ENCODE measurements around the gene TAS1R1.

TAS1R1 gene

DNA sequence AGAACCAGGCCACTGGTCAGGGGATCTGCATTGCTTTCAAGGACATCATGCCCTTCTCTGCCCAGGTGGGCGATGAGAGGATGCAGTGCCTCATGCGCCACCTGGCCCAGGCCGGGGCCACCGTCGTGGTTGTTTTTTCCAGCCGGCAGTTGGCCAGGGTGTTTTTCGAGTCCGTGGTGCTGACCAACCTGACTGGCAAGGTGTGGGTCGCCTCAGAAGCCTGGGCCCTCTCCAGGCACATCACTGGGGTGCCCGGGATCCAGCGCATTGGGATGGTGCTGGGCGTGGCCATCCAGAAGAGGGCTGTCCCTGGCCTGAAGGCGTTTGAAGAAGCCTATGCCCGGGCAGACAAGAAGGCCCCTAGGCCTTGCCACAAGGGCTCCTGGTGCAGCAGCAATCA, 19.7 kb downstream of the TAS1R1 start:
- DNase-seq: no peak

DNA sequence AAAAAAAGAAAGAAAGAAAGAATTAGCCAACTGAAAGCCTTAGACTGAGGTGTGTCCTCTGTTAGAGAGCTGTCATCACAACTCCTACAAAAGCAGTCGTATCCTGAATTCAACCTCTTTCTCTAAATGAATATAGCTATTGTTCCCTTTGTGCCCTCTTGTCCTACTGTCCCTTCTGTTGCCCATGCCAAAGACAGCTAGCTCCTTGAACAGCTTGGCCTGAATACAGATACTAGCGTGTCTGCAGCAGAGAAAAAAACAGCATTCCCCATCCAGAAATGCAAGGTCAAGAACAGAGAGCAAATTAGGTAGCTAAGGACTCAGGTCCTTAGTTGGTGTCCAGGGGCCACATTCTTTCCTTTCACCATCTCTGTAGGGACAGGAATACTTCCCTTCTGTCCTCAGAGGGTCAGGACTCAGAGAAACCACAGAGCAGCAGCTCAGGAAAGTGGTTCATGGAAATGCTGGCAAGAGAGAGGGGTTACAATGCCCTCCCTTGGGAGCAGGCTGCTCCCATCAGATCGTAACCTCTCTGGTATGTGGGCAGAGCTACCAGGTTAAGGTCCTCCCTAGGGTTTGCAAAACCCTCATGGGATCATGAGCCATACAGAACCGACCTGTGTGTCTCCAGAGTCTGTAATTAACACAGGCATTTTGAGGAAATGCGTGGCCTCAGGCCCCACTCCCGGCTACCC, 22.9 kb downstream of the TAS1R1 start:
- DNase-seq: no peak

DNA sequence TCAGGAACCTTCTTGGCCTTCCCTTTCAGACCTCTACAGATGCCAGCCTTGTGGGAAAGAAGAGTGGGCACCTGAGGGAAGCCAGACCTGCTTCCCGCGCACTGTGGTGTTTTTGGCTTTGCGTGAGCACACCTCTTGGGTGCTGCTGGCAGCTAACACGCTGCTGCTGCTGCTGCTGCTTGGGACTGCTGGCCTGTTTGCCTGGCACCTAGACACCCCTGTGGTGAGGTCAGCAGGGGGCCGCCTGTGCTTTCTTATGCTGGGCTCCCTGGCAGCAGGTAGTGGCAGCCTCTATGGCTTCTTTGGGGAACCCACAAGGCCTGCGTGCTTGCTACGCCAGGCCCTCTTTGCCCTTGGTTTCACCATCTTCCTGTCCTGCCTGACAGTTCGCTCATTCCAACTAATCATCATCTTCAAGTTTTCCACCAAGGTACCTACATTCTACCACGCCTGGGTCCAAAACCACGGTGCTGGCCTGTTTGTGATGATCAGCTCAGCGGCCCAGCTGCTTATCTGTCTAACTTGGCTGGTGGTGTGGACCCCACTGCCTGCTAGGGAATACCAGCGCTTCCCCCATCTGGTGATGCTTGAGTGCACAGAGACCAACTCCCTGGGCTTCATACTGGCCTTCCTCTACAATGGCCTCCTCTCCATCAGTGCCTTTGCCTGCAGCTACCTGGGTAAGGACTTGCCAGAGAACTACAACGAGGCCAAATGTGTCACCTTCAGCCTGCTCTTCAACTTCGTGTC, 23.7 kb downstream of the TAS1R1 start:
- no peak for DNase-seq

DNA sequence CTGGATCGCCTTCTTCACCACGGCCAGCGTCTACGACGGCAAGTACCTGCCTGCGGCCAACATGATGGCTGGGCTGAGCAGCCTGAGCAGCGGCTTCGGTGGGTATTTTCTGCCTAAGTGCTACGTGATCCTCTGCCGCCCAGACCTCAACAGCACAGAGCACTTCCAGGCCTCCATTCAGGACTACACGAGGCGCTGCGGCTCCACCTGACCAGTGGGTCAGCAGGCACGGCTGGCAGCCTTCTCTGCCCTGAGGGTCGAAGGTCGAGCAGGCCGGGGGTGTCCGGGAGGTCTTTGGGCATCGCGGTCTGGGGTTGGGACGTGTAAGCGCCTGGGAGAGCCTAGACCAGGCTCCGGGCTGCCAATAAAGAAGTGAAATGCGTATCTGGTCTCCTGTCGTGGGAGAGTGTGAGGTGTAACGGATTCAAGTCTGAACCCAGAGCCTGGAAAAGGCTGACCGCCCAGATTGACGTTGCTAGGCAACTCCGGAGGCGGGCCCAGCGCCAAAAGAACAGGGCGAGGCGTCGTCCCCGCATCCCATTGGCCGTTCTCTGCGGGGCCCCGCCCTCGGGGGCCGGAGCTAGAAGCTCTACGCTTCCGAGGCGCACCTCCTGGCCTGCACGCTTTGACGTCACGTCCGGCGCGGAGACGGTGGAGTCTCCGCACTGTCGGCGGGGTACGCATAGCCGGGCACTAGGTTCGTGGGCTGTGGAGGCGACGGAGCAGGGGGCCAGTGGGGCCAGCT, 24.4 kb downstream of the TAS1R1 start, which contains the start of gene ZBTB48:
TSS of gene ZBTB48 (plus strand) at position 621 of the 745 bp plus-strand sequence. CDS start 616 bp downstream, outside the sequence.
- DNase-seq: peak; percentile 93 to 95

DNA sequence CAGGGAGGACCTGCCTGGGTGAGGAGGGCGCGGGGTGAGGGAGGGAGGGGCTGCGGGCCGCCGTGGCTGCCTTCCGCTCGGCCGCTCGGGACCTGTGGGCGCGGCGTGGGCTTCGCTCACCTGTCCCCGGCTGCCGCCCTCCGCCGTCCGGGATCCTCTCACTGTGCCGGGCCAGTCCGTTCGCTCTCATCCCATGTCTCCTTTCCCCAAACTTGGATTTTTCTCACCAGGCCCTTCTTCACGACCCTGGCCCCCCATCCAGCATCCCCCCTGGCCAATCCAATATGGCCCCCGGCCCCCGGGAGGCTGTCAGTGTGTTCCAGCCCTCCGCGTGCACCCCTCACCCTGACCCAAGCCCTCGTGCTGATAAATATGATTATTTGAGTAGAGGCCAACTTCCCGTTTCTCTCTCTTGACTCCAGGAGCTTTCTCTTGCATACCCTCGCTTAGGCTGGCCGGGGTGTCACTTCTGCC, 25.0 kb downstream of the TAS1R1 start:
- DNase-seq: peak; percentile 31 to 50

DNA sequence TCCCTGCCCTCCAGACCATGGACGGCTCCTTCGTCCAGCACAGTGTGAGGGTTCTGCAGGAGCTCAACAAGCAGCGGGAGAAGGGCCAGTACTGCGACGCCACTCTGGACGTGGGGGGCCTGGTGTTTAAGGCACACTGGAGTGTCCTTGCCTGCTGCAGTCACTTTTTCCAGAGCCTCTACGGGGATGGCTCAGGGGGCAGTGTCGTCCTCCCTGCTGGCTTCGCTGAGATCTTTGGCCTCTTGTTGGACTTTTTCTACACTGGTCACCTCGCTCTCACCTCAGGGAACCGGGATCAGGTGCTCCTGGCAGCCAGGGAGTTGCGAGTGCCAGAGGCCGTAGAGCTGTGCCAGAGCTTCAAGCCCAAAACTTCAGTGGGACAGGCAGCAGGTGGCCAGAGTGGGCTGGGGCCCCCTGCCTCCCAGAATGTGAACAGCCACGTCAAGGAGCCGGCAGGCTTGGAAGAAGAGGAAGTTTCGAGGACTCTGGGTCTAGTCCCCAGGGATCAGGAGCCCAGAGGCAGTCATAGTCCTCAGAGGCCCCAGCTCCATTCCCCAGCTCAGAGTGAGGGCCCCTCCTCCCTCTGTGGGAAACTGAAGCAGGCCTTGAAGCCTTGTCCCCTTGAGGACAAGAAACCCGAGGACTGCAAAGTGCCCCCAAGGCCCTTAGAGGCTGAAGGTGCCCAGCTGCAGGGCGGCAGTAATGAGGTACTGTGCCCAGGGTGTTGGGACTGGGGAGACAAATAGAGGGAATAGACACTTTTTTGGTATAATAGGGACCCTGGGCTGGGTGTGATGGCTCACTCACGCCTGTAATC, 25.7 kb downstream of the TAS1R1 start:
- DNase-seq: peak; percentile 44 to 56

DNA sequence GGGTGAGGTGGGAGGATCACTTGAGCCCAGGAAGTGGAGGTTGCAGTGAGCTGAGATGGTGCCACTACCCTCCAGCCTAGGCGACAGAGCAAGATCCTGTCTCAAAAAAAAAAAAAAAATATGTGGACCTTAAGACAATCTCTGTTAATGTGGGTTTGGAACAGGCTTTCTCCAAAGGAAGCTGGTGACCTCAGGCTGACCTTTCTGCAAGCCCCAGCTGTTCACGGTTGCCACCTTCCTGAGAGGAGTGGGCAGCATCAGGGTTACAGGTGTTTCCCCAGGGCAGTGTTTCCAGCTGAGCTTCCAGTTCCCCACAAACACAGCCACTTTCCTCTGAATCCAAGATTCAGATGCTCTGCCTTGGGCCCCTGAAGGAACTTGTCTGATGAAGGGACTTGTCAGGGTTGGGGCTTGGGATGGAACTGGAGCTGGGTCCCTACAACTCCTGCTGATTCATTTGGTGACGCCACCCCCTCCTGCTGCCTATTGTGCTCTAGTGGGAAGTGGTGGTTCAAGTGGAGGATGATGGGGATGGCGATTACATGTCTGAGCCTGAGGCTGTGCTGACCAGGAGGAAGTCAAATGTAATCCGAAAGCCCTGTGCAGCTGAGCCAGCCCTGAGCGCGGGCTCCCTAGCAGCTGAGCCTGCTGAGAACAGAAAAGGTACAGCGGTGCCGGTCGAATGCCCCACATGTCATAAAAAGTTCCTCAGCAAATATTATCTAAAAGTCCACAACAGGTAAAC, 26.6 kb downstream of the TAS1R1 start:
- peak in 1 of 2 experiments; percentile 31 for DNase-seq

DNA sequence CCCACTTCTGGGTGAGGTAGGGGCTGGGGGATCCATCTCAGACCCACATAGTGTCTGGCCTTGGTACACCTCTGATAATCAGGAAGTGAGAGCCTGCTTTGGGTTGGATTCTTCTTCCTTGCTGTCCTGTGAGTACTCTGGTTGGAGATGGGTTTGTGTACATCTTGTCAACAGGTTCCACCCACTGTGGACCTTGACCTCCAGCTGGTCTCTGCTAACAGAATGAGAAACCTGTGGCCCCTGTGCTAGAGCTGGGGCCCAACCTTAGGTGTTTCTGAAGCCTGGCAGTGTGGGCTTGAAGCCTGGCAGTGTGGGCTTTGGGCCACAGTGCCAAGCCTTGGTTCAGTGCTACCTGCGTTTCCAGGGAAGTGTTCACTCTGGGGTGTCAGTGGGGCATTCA, 27.3 kb downstream of the TAS1R1 start:
- DNase-seq: no peak

DNA sequence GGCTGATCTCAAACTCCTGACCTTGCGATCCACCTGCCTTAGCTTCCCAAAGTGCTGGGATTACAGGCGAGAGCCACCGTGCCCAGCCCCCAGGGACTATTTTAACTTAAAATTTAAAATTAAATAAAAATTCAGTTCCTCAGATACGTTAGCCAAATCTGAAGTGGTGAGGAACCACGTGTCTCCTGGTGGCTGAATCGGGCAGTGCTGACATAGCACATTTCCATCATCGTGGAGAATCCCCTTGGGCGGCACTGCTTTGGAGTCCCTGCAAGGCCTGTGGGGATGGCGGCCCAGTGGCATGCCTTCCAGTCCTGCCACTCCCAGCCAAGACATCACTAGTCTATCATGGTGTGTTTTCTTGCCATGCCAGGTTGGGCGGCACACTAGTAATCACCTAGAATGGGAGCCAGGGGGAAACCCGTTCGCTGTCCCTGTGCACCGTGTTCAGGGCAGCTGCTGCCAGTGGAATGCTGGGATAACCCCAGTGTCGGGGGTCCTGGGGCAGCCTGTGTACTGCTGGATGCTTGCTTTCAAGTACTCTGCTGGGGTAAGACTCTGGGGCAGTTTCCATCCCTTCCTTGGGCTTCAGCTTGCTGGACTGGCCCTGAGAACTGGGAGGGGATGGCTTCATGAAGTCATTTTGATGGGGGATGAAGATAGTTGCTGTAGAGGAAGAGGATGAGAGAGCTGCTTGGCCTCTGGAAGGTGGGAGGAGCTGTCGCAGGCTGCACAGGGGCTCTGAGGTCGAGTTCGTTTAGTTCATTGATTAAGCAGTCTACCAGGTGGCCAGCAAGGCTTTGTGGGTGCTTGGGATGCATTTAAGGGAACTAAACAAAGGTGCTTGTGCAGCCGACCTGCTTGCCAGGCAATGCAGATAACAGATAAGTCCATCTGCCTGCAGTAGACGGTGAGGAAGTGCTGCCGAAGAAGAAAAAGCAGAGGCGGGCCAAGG, 29.3 kb downstream of the TAS1R1 start:
- no peak for DNase-seq

DNA sequence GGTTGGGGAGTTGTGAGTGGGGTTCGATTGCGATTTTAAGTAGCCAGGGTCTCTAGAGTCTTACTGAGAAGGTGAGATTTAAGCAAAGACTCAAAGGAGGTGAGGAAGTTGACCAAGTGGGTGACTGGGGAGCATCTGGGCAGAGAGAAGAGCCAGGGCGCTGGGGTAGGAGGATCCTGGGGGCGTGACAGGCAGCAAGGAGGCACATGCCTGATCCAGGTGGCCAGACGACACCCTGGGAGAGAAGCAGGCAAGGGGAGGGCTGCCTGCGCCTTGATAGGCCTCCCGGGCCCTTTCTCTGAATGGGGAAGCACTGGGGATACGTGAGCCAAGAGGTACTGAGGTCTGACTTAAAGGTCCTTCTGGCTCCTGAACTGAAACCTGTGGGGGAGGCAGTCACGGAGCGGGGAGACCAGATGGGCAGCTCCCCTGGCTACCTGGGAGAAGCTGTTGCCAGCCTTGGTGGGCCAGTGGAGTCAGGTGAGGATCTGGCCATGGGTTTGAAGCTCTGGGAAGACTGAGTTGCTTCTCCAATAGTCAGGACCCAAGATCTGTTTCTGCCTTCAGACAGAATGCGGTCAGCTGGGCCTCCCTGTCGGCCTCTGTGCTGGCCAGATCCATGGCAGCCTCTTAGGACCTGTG, 30.1 kb downstream of the TAS1R1 start:
- DNase-seq: no peak

DNA sequence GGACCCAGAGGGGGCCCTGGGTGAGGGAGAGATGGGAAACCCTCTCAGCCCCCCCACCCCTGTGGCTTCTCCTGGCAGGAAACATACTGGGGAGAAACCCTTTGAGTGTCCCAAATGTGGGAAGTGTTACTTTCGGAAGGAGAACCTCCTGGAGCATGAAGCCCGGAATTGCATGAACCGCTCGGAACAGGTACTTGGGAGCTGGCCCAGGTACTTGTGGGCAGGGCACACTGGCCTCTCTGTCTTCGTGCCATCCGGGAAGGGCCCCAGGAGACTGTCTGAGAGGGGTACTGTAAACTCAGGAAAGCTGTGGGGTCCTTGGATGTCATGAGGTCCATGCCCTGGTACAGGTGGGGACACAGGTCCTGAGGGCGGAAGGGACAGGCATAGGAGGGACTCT, 30.7 kb downstream of the TAS1R1 start:
- no peak for DNase-seq

DNA sequence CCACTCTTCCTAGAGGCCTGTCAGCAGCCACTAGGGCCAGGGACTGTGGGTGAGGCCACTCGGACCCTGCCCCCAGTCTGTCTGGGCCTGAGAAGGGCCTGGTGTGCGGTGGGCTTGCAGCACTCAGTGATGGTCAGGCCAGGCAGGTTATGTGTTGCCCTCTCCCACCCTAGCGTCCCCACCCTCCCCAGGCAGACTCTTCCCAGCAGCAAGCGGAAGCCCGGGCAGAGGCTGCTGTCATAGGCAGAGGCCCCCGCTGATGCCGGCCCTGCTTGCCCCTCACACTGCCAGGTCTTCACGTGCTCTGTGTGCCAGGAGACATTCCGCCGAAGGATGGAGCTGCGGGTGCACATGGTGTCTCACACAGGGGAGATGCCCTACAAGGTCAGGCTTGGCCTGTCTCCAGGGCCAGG, 31.3 kb downstream of the TAS1R1 start:
- no peak for DNase-seq

DNA sequence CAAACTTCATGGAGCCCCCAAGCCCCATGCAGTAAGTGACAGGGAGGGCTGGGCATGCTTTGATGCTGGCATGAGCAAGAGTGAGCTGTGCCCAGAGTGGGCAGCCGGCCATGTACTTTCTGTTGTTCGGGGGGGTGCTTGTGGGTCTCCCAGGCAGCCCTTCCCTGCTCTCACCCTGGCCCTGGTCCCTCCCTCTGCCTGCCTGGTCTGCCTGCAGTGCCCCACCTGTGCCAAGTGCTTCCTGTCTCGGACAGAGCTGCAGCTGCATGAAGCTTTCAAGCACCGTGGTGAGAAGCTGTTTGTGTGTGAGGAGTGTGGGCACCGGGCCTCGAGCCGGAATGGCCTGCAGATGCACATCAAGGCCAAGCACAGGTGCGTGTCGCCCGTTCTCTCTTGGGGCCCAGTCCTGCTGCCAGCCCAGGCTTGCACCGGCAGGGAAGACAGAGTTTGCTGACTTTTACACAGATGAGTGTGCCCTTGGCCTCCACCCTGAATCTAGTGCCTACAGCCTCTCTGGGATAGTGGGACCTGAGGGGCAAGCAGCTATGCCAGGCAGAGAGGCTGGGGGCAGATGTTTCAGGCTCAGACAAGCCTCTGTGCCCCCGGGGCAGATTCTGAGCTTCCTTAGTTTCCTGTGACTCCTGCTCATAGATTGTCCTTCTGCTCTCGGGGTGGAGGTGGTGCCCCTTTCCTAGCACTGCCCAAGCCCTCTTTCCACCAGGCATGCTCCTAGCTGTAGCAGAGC, 32.3 kb downstream of the TAS1R1 start:
- no peak for DNase-seq

DNA sequence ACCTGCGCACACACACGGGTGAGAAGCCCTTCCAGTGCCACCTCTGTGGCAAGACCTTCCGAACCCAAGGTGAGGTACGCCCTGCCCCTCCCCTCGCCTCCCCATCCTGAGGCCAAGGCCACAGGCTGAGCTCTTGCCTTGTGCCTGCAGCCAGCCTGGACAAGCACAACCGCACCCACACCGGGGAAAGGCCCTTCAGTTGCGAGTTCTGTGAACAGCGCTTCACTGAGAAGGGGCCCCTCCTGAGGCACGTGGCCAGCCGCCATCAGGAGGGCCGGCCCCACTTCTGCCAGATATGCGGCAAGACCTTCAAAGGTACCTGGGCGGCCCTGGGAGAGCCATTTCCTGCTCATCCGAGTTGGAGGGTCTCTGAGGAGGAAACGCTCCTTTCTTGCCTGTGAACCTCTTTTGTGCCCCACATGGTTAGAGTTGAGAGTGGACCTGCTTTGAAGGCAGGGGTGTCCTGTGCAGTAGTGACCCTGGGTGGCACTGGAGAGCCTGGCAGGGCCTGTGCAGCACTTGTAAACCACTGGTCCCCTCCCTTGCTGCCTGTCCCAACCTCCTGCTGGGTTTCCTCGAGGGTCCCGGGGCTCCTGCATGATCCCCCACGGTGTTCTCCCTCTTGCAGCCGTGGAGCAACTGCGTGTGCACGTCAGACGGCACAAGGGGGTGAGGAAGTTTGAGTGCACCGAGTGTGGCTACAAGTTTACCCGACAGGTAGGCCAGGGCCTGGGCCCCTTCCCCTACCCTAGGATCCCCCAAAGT, 33.2 kb downstream of the TAS1R1 start:
- DNase-seq: no peak

DNA sequence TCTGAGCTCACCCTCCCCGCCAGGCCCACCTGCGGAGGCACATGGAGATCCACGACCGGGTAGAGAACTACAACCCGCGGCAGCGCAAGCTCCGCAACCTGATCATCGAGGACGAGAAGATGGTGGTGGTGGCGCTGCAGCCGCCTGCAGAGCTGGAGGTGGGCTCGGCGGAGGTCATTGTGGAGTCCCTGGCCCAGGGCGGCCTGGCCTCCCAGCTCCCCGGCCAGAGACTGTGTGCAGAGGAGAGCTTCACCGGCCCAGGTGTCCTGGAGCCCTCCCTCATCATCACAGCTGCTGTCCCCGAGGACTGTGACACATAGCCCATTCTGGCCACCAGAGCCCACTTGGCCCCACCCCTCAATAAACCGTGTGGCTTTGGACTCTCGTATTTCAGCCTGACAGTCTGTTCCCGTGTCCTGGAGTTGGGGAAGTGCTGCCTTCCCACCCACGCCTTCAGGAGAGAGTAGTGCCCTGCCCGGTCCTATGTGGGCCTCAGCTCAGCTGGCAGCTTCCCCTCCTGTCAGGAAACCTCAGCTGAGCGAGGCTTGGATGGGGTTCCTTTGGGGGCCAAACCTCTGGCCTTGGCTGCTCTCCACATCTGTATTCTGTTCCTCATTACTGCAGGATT, 33.9 kb downstream of the TAS1R1 start:
- peak; percentile 74 to 84 for DNase-seq

DNA sequence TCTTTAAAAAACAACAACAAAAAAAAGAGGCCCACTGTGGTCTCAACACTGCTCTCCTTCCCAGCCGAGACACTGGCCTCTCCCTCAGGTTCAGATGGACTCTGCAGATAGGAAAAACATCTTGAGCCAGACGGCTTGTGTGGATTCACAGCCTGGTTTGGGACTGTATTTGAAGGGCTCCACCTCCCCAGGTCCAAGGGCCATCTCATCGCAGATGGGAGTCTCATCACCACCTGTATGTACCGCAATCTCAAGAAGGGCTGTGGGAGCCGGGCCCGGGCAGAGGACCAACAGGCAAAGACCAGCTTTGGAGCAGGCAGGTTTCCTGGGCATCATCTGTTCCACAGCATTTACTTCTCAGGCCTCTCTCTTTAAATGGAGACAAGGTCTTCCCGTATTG, 34.9 kb downstream of the TAS1R1 start:
- DNase-seq: no peak

DNA sequence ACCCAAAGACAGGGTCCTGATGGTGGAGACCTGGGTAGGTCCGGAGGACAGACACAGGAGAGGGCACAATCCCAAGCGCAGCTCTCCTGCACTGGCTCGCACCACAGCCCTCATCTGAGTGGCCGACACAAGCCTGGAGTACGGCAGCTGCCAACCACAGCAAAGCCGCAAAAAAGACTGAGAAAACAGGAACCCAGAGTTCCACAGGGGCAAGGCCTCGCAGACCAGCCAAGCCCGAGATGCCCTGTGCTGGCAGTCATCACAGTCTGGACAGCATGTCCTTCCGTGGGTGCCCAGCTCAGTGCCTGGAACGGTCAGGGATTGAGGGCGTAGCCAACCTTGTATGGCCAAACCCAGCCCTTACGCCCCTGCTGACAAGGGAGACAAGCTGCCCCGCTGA, 36.1 kb downstream of the TAS1R1 start:
- DNase-seq: peak; percentile 17 to 19

DNA sequence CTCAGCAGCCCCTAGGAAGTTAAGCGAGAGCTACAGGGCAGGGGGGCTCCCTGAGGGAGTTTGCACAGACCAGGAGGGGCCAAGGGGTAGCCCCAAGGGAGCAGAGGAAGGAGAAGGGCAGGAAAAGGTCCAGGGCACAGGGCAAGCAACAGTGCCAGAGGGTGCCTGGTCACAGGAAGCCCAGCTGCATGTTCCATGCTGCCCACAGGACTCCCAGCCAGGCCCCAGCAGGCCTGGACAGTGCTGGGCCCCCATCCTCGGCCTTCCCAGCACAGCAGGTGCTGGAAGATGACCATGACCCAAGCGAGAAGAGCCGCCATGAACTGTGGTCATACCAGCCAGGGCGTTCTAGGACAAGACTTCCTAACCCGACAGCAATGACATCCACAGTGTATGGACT, 36.5 kb downstream of the TAS1R1 start:
- no peak for DNase-seq
